Nephron progenitor cell (in vitro differentiated cells): Measurements from ENCODE around the gene P2RX4.

Source experiments
- DNase-seq: peaks from one replicate; pipeline ENCODE4 v3.0.0; 2021
- H3K27ac Mint-ChIP-seq: 2 replicates; pipeline ENCODE4 v1.8.0; 2021; ENCODE audit warnings: mild to moderate bottlenecking, moderate library complexity, mixed read lengths
- H3K27me3 Mint-ChIP-seq: 2 replicates; pipeline ENCODE4 v1.8.0; 2021; ENCODE audit warnings: mild to moderate bottlenecking, low read depth, mixed read lengths; ENCODE audit not compliant: poor library complexity
- H3K36me3 Mint-ChIP-seq: 2 replicates; pipeline ENCODE4 v1.8.0; 2021; ENCODE audit warnings: low read depth, mixed read lengths
- H3K4me1 Mint-ChIP-seq: 2 replicates; pipeline ENCODE4 v1.8.0; 2021; ENCODE audit warnings: mixed read lengths
- H3K4me3 Mint-ChIP-seq: 2 replicates; pipeline ENCODE4 v1.8.0; 2021; ENCODE audit warnings: mild to moderate bottlenecking, moderate library complexity, mixed read lengths
- H3K9me3 Mint-ChIP-seq: 2 replicates; pipeline ENCODE4 v1.8.0; 2021; ENCODE audit warnings: mild to moderate bottlenecking, moderate library complexity, mixed read lengths
- CTCF ChIP-seq: fragments of 200-600 bp; sonication (generic); IDR thresholded peaks from 2 replicates; pipeline ENCODE4 v1.5.0; 2021; ENCODE audit warnings: antibody characterized with exemption

Gene P2RX4

GRCh38 chr12:121232977-121233627 lies 23.2 kb downstream of the P2RX4 start:
- peak overlapping the region; percentile 44 for H3K27ac Mint-ChIP-seq
- no peak for TF ChIP-seq CTCF
- no peaks in the 10 kb centered on the region for H3K9me3 Mint-ChIP-seq
- peaks cover 7% of the 10 kb centered on the region for H3K4me1 Mint-ChIP-seq
- no peak for DNase-seq
- peaks cover 23% of the 10 kb centered on the region for H3K36me3 Mint-ChIP-seq
- no peak overlapping the region for H3K4me3 Mint-ChIP-seq
- H3K27me3 Mint-ChIP-seq = no peaks in the 10 kb centered on the region

- no peak for TF ChIP-seq CTCF
- H3K36me3 Mint-ChIP-seq = peaks cover 21% of the 10 kb centered on the region
- H3K9me3 Mint-ChIP-seq = no peaks in the 10 kb centered on the region
- no peak for DNase-seq
- H3K27me3 Mint-ChIP-seq = no peaks in the 10 kb centered on the region
- H3K27ac Mint-ChIP-seq = no peak overlapping the region
- peaks cover 13% of the 10 kb centered on the region for H3K4me1 Mint-ChIP-seq
- no peak overlapping the region for H3K4me3 Mint-ChIP-seq
Observed at GRCh38 chr12:121233628-121234020, 23.7 kb downstream of the P2RX4 start.

- Mint-ChIP-seq H3K4me1 (peaks cover 44% of the 10 kb centered on the region), H3K4me3 (no peak overlapping the region), H3K27ac (no peak overlapping the region), H3K9me3 (no peaks in the 10 kb centered on the region), H3K36me3 (peaks cover 29% of the 10 kb centered on the region), H3K27me3 (no peaks in the 10 kb centered on the region)
- TF ChIP-seq CTCF = no peak
- DNase-seq = no peak
Observed at GRCh38 chr12:121236776-121237175, 26.8 kb downstream of the P2RX4 start.

GRCh38 chr12:121237415-121237814 lies 27.5 kb downstream of the P2RX4 start:
- DNase-seq = no peak
- Mint-ChIP-seq H3K9me3 (no peaks in the 10 kb centered on the region), H3K27ac (peak overlapping the region; percentile 97), H3K27me3 (no peaks in the 10 kb centered on the region), H3K36me3 (peaks cover 29% of the 10 kb centered on the region), H3K4me1 (peaks cover 48% of the 10 kb centered on the region), H3K4me3 (no peak overlapping the region)
- TF ChIP-seq CTCF = no peak

GRCh38 chr12:121238086-121238485 lies 28.2 kb downstream of the P2RX4 start:
- TF ChIP-seq CTCF = no peak
- Mint-ChIP-seq H3K4me3 (no peak overlapping the region), H3K27ac (peak overlapping the region; percentile 97), H3K4me1 (peaks cover 48% of the 10 kb centered on the region), H3K9me3 (no peaks in the 10 kb centered on the region), H3K36me3 (peaks cover 30% of the 10 kb centered on the region), H3K27me3 (no peaks in the 10 kb centered on the region)
- DNase-seq = no peak
